Glomerular visceral epithelial cell (primary cell): ENCODE results near the gene NAMPT.
"Not testable (repeated sequence)": the region's sequence is repeated elsewhere in the genome, so short reads cannot be mapped to it uniquely, and the experiment has no call there.

Source experiments
- DNase-seq: peaks from one replicate; pipeline ENCODE4 v3.0.0-alpha.2; 2016; ENCODE audit errors: extremely low spot score

Gene NAMPT

GRCh38 chr7:106231856-106232490, 52.8 kb downstream of the NAMPT start:
- DNase-seq: no peak

GRCh38 chr7:106225856-106226255, 58.9 kb downstream of the NAMPT start:
- no peak for DNase-seq

- no peak for DNase-seq
Measured at GRCh38 chr7:106224797-106225196, 60.0 kb downstream of the NAMPT start.

- DNase-seq: no peak
Measured at GRCh38 chr7:106223156-106223555, 61.6 kb downstream of the NAMPT start.

- DNase-seq: no peak
Measured at GRCh38 chr7:106222545-106222944, 62.2 kb downstream of the NAMPT start.

- no peak for DNase-seq
Measured at GRCh38 chr7:106220307-106220706, 64.5 kb downstream of the NAMPT start.

GRCh38 chr7:106219170-106219569, 65.6 kb downstream of the NAMPT start:
- no peak for DNase-seq

GRCh38 chr7:106218546-106218945, 66.2 kb downstream of the NAMPT start:
- no peak for DNase-seq

- DNase-seq: peak; percentile 62
Measured at GRCh38 chr7:106216923-106217542, 67.8 kb downstream of the NAMPT start.

- peak; percentile 86 for DNase-seq
Measured at GRCh38 chr7:106216517-106216922, 68.3 kb downstream of the NAMPT start.

GRCh38 chr7:106215868-106216516, 68.8 kb downstream of the NAMPT start:
- DNase-seq: no peak

- DNase-seq: not testable (repeated sequence)
Measured at GRCh38 chr7:106208944-106209343, 75.8 kb downstream of the NAMPT start.

GRCh38 chr7:106206826-106207541, 77.8 kb downstream of the NAMPT start:
- DNase-seq: no peak

- peak; percentile 50 for DNase-seq
Measured at GRCh38 chr7:106205621-106206222, 79.1 kb downstream of the NAMPT start.

- no peak for DNase-seq
Measured at GRCh38 chr7:106203473-106203872, 81.3 kb downstream of the NAMPT start.

GRCh38 chr7:106201164-106201563, 83.6 kb downstream of the NAMPT start:
- no peak for DNase-seq

GRCh38 chr7:106199813-106200364, 84.9 kb downstream of the NAMPT start:
- no peak for DNase-seq

- DNase-seq: no peak
Measured at GRCh38 chr7:106199024-106199423, 85.8 kb downstream of the NAMPT start.
